ENCODE data around the gene HDAC4. TPM values are rescaled to one million over a fixed set of nuclear protein-coding genes. Genes with fewer than 3 reads are reported as not detected.

HDAC4 gene
- total and polyA plus RNA-seq, 9 of the 15 experiments (the other 6 are each of a cell fraction or from before 2014, with no cell fraction given) = 0.11 to 20.2 (median 4.0) TPM

GRCh38 chr2:239092571-239093294, 308.1 kb downstream of the HDAC4 start:
- POLR2A ChIA-PET = no interaction called here
- intact Hi-C loops (cut with micrococcal nuclease) = no loop called here
- no peak overlapping the region for H3K4me3 ChIP-seq
- no peak overlapping the region for H3K27ac ChIP-seq (ENCODE audit: extremely low read depth, low read depth, low read length)
- no peaks in the 10 kb centered on the region for H3K79me2 ChIP-seq (ENCODE audit: control insufficient read depth, insufficient read depth, low read length)
- peak overlapping the region in 1 of 2 experiments; percentile 45; a peak in 1 of 4 replicates for H3K9ac ChIP-seq (ENCODE audit: insufficient read depth in 1 of 2, low read depth in 2 of 2, low read length in 2 of 2)
- no TSS peak for BruUV-seq (replicated peaks)
- no peaks in the 10 kb centered on the region for H3K27me3 ChIP-seq (ENCODE audit: control insufficient read depth in 2 of 2, insufficient read depth in 2 of 2, low read length in 2 of 2)
- H4K20me1 ChIP-seq (replicated peaks; ENCODE audit: control insufficient read depth, insufficient read depth, low read length) = no peaks in the 10 kb centered on the region
- H3K9me3 ChIP-seq (replicated peaks; ENCODE audit: control insufficient read depth, insufficient read depth, low read depth, low read length) = no peaks in the 10 kb centered on the region
- in situ Hi-C loops (cut with MboI) = no loop called here
- CTCF ChIA-PET (ENCODE audit: low intra/inter-chr PET ratio) = no interaction called here
- H3K36me3 ChIP-seq (ENCODE audit: control insufficient read depth, insufficient read depth, low read length) = no peaks in the 10 kb centered on the region
- no peak overlapping the region for H3K4me2 ChIP-seq (ENCODE audit: insufficient read depth, low read length)
- no peak for FAIRE-seq
- no peaks in the 10 kb centered on the region for H3K9me1 ChIP-seq (ENCODE audit: control insufficient read depth, insufficient read depth, low read length)
- H3K4me1 ChIP-seq (replicated peaks in 1 of 2; ENCODE audit: control insufficient read depth in 2 of 2, insufficient read depth in 2 of 2, low read length in 2 of 2) = peaks cover 0 to 12% of the 10 kb centered on the region in 2 experiments; a peak in 1 of 5 replicates
- DNase-seq (ENCODE audit: extremely low read depth in 1 of 4, low spot score in 3 of 4) = no peak
- TF ChIP-seq CEBPB (tag; IDR thresholded peaks at IDR 0.05) (0 out of 2 replicates have a peak, but pooled peaks have one; percentile 24), HDAC8 (tag; IDR thresholded peaks at IDR 0.05) (no peak), CEBPG (CRISPR knock-in tag; IDR thresholded peaks at IDR 0.05) (no peak), CEBPG (tag; conservative IDR thresholded peaks at IDR 0.05 in 1 of 2, IDR thresholded peaks at IDR 0.05 in 1 of 2) (0 out of 4 replicates have a peak, but pooled peaks of 1 of the 2 experiments have one; percentile 8)
- H2AFZ ChIP-seq (ENCODE audit: low read depth, low read length) = no peak overlapping the region
- 90% methylated on average over 2 of the region's 27 CpGs for WGBS (ENCODE audit: insufficient coverage, low coverage, missing lambda C conversion rate)
- ATAC-seq = no peak

- POLR2A ChIA-PET = no interaction called here
- Histone ChIP-seq H3K27ac (ENCODE audit: extremely low read depth, low read depth, low read length) (no peak overlapping the region), H3K36me3 (ENCODE audit: control insufficient read depth, insufficient read depth, low read length) (no peaks in the 10 kb centered on the region), H3K9me1 (ENCODE audit: control insufficient read depth, insufficient read depth, low read length) (peaks cover 7% of the 10 kb centered on the region), H4K20me1 (replicated peaks; ENCODE audit: control insufficient read depth, insufficient read depth, low read length) (no peaks in the 10 kb centered on the region), H3K9me3 (replicated peaks; ENCODE audit: control insufficient read depth, insufficient read depth, low read depth, low read length) (no peaks in the 10 kb centered on the region), H2AFZ (ENCODE audit: low read depth, low read length) (no peak overlapping the region), H3K4me1 (replicated peaks in 1 of 2; ENCODE audit: control insufficient read depth in 2 of 2, insufficient read depth in 2 of 2, low read length in 2 of 2) (peaks cover 20 to 21% of the 10 kb centered on the region in 2 experiments; a peak in 4 of 5 replicates), H3K9ac (ENCODE audit: insufficient read depth in 1 of 2, low read depth in 2 of 2, low read length in 2 of 2) (0 out of 4 replicates have a peak overlapping the region, but pooled peaks of 1 of the 2 experiments have one; percentile 64), H3K79me2 (ENCODE audit: control insufficient read depth, insufficient read depth, low read length) (no peaks in the 10 kb centered on the region), H3K4me2 (ENCODE audit: insufficient read depth, low read length) (no peak overlapping the region), H3K4me3 (no peak overlapping the region), H3K27me3 (ENCODE audit: control insufficient read depth in 2 of 2, insufficient read depth in 2 of 2, low read length in 2 of 2) (no peaks in the 10 kb centered on the region)
- in situ Hi-C loops (cut with MboI) = no loop called here
- CTCF ChIA-PET (ENCODE audit: low intra/inter-chr PET ratio) = no interaction called here
- intact Hi-C loops (cut with micrococcal nuclease) = no loop called here
- FAIRE-seq = no peak
- 83% methylated on average over 3 of the region's 13 CpGs for WGBS (ENCODE audit: insufficient coverage, low coverage, missing lambda C conversion rate)
- no peak for DNase-seq (ENCODE audit: extremely low read depth in 1 of 4, low spot score in 3 of 4)
- ATAC-seq = no peak
- no TSS peak for BruUV-seq (replicated peaks)
- no peak for TF ChIP-seq FOXP1 (CRISPR knock-in tag; IDR thresholded peaks at IDR 0.05)
- no peak for TF ChIP-seq DMBX1 (CRISPR knock-in tag; IDR thresholded peaks at IDR 0.05; ENCODE audit: borderline replicate concordance)
- TF ChIP-seq NELFE (IDR thresholded peaks at IDR 0.05; ENCODE audit: insufficient read depth, insufficient read length) = no peak
- no peak for TF ChIP-seq RBM39 (optimal IDR thresholded peaks at IDR 0.05; ENCODE audit: low read depth, low read length)
- TF ChIP-seq GTF2B (IDR thresholded peaks at IDR 0.05; ENCODE audit: extremely low read depth, insufficient read length) = no peak
- no peak for TF ChIP-seq IRF9 (tag; IDR thresholded peaks at IDR 0.05)
- TF ChIP-seq TOE1 (IDR thresholded peaks at IDR 0.05; ENCODE audit: borderline replicate concordance) = no peak
- no peak for TF ChIP-seq TOE1 (CRISPR knock-in tag; IDR thresholded peaks at IDR 0.05; ENCODE audit: borderline replicate concordance, low read depth)
Measured at GRCh38 chr2:239089884-239090283, 310.9 kb downstream of the HDAC4 start.
